Aorta (tissue), 5 donors: Measurements from ENCODE around the gene CEBPA. TPM values are rescaled to one million over a fixed set of nuclear protein-coding genes. Genes with fewer than 3 reads are reported as not detected.
A peak's percentile ranks its signal among the peaks of the same experiment; 100 is the strongest.

ENCODE experiments used
- ATAC-seq: fragments of 200-7000 bp; cut with Tn5 transposase; one replicate; pipeline ENCODE4 v1.9.1; 2022; ENCODE audit warnings: moderate library complexity; ENCODE audit not compliant: low FRiP score
- DNase-seq, 2 donors: peaks; one replicate each; pipeline ENCODE4 v3.0.0-alpha.2; 2020
- H3K27ac ChIP-seq, 2 donors: one replicate each; pipeline ENCODE4 v1.5.1; 2013; ENCODE audit warnings: low read length in 2 of 2, mild to moderate bottlenecking in 2 of 2, moderate library complexity in 2 of 2, control low read depth in 1 of 2, inconsistent platforms in 1 of 2, low read depth in 1 of 2
- H3K27me3 ChIP-seq, 2 donors: one replicate each; pipeline ENCODE4 v1.6.1; 2013; ENCODE audit warnings: control low read depth in 1 of 2, low read length in 1 of 2, mild to moderate bottlenecking in 1 of 2, moderate library complexity in 1 of 2; ENCODE audit not compliant: insufficient read depth in 2 of 2, control insufficient read depth in 1 of 2
- H3K36me3 ChIP-seq, 2 donors: one replicate each; pipeline ENCODE4 v1.6.1; 2013; ENCODE audit warnings: control low read depth in 1 of 2, low read length in 1 of 2, mild to moderate bottlenecking in 1 of 2; ENCODE audit not compliant: insufficient read depth in 2 of 2, control insufficient read depth in 1 of 2
- H3K4me1 ChIP-seq, 2 donors: one replicate each; pipeline ENCODE4 v1.6.1; 2013; ENCODE audit warnings: low read length in 2 of 2, control low read depth in 1 of 2, mild to moderate bottlenecking in 1 of 2, moderate library complexity in 1 of 2; ENCODE audit not compliant: insufficient read depth in 2 of 2, control insufficient read depth in 1 of 2
- H3K4me3 ChIP-seq, 2 donors: one replicate each; pipeline ENCODE4 v1.5.1; 2013; ENCODE audit warnings: low read length in 2 of 2, control low read depth in 1 of 2, mild to moderate bottlenecking in 1 of 2
- H3K9me3 ChIP-seq: one replicate; pipeline ENCODE4 v1.6.1; 2013; ENCODE audit warnings: mild to moderate bottlenecking, low read length; ENCODE audit not compliant: control insufficient read depth
- WGBS, 2 donors: extraction: QIAGEN DNeasy Blood & Tissue Kit; methylation state at CpG; one replicate each; pipeline ENCODE4 v1.1.7; 2013; 5-methylcytosine and 5-hydroxymethylcytosine counted together
- intact Hi-C, 2 donors: fragments of 100-400 bp; cut with DNase I; formaldehyde crosslinking; loops; one replicate each; pipeline versions ENCODE4 v1.14.2 to v1.15.0; 2022
- polyA plus RNA-seq, 2 donors: library from polyadenylated mRNA; stranded (reverse); fragments of 200-250 nt; gene quantifications; one replicate each; pipeline ENCODE4 v1.2.3, GENCODE V29; 2013
- total RNA-seq, 2 donors: library from RNA; stranded (reverse); fragmentation: NEBNext Ultra II Directional; extraction: Animal tissue kit (Norgen Biotek cat#: 25700); gene quantifications; one replicate each; pipeline ENCODE4 v1.2.1, GENCODE V29; 2021
- donor health status: healthy with polysubstance abuse.
- donor health status: Bipolar disorder and iron deficiency.
- donor health status: DM: no; HTN: no; CAD: no.
- donor health status: DM: no; HTN: no; CAD: no.
- donor health status: DM: yes; HTN: yes; CAD: no.

The CEBPA gene
- total and polyA plus RNA-seq, 4 donors = 1.0 to 14.3 (median 8.2) TPM

- 79% methylated on average over 1 of the region's 1 CpG for WGBS, 2 donors
- H3K9me3 ChIP-seq = peaks cover 4% of the 10 kb centered on the region
- no peak overlapping the region for H3K27ac ChIP-seq
- H3K4me1 ChIP-seq = no peaks in the 10 kb centered on the region
- no peak overlapping the region for H3K4me3 ChIP-seq
- DNase-seq = no peak
- H3K27me3 ChIP-seq = no peaks in the 10 kb centered on the region
- no peaks in the 10 kb centered on the region for H3K36me3 ChIP-seq
- no peak for ATAC-seq
- intact Hi-C loops = no loop called here
Observed at GRCh38 chr19:33288666-33289065, 13.7 kb downstream of the CEBPA start.

GRCh38 chr19:33287927-33288326, 14.4 kb downstream of the CEBPA start:
- DNase-seq (no peak), ATAC-seq (no peak)
- Histone ChIP-seq H3K27me3 (no peaks in the 10 kb centered on the region), H3K36me3 (no peaks in the 10 kb centered on the region), H3K9me3 (peaks cover 4% of the 10 kb centered on the region), H3K4me1 (no peaks in the 10 kb centered on the region), H3K27ac (no peak overlapping the region), H3K4me3 (no peak overlapping the region)
- intact Hi-C loops = no loop called here

GRCh38 chr19:33287438-33287837, 14.9 kb downstream of the CEBPA start:
- intact Hi-C loops = no loop called here
- ATAC-seq (no peak), DNase-seq (peak in 1 of 2 donors; percentile 9)
- Histone ChIP-seq H3K4me3 (no peak overlapping the region), H3K27ac (no peak overlapping the region), H3K9me3 (peaks cover 4% of the 10 kb centered on the region), H3K36me3 (no peaks in the 10 kb centered on the region), H3K27me3 (no peaks in the 10 kb centered on the region), H3K4me1 (no peaks in the 10 kb centered on the region)
- 75 to 79% methylated on average over 4 of the region's 4 CpGs for WGBS, 2 donors

GRCh38 chr19:33286899-33287298, 15.4 kb downstream of the CEBPA start:
- Histone ChIP-seq H3K4me1 (no peaks in the 10 kb centered on the region), H3K27ac (no peak overlapping the region), H3K36me3 (no peaks in the 10 kb centered on the region), H3K9me3 (peaks cover 4% of the 10 kb centered on the region), H3K27me3 (no peaks in the 10 kb centered on the region), H3K4me3 (no peak overlapping the region)
- peak in 1 of 2 donors; percentile 50 for DNase-seq
- intact Hi-C loops = no loop called here
- 82 to 85% methylated on average over 12 to 13 of the region's 13 CpGs for WGBS, 2 donors
- no peak for ATAC-seq

- 74 to 80% methylated on average over 9 of the region's 9 CpGs for WGBS, 2 donors
- H3K27me3 ChIP-seq = no peaks in the 10 kb centered on the region
- intact Hi-C loops = no loop called here
- H3K4me3 ChIP-seq = no peak overlapping the region
- H3K36me3 ChIP-seq = no peaks in the 10 kb centered on the region
- H3K9me3 ChIP-seq = peaks cover 4% of the 10 kb centered on the region
- ATAC-seq (no peak), DNase-seq (peak in 1 of 2 donors; percentile 38)
- H3K4me1 ChIP-seq = no peaks in the 10 kb centered on the region
- no peak overlapping the region for H3K27ac ChIP-seq
Observed at GRCh38 chr19:33285441-33285927, 16.9 kb downstream of the CEBPA start.

- H3K27ac ChIP-seq = no peak overlapping the region
- no peak overlapping the region for H3K4me3 ChIP-seq
- H3K4me1 ChIP-seq = no peaks in the 10 kb centered on the region
- H3K36me3 ChIP-seq = no peaks in the 10 kb centered on the region
- H3K9me3 ChIP-seq = peaks cover 4% of the 10 kb centered on the region
- 46 to 47% methylated on average over 7 of the region's 7 CpGs for WGBS, 2 donors
- DNase-seq (no peak), ATAC-seq (no peak)
- intact Hi-C loops = no loop called here
- H3K27me3 ChIP-seq = no peaks in the 10 kb centered on the region
Observed at GRCh38 chr19:33284756-33285155, 17.6 kb downstream of the CEBPA start.

- 91% methylated on average over 12 of the region's 12 CpGs for WGBS, 2 donors
- no peaks in the 10 kb centered on the region for H3K36me3 ChIP-seq
- H3K27ac ChIP-seq = no peak overlapping the region
- intact Hi-C loops = no loop called here
- ATAC-seq (no peak), DNase-seq (peak in 1 of 2 donors; percentile 14)
- H3K4me1 ChIP-seq = no peaks in the 10 kb centered on the region
- no peak overlapping the region for H3K4me3 ChIP-seq
- no peaks in the 10 kb centered on the region for H3K27me3 ChIP-seq
- peaks cover 2% of the 10 kb centered on the region for H3K9me3 ChIP-seq
Observed at GRCh38 chr19:33284146-33284643, 18.1 kb downstream of the CEBPA start.

GRCh38 chr19:33283589-33283988, 18.7 kb downstream of the CEBPA start:
- ATAC-seq (no peak), DNase-seq (peak in 1 of 2 donors; percentile 12)
- H3K4me1 ChIP-seq = no peaks in the 10 kb centered on the region
- H3K36me3 ChIP-seq = no peaks in the 10 kb centered on the region
- H3K27me3 ChIP-seq = no peaks in the 10 kb centered on the region
- peaks cover 2% of the 10 kb centered on the region for H3K9me3 ChIP-seq
- no peak overlapping the region for H3K4me3 ChIP-seq
- intact Hi-C loops = no loop called here
- 80 to 86% methylated on average over 6 of the region's 6 CpGs for WGBS, 2 donors
- no peak overlapping the region for H3K27ac ChIP-seq

GRCh38 chr19:33282036-33282671, 20.2 kb downstream of the CEBPA start:
- Histone ChIP-seq H3K27me3 (no peaks in the 10 kb centered on the region), H3K9me3 (peaks cover 2% of the 10 kb centered on the region), H3K4me3 (no peak overlapping the region), H3K36me3 (no peaks in the 10 kb centered on the region), H3K27ac (no peak overlapping the region), H3K4me1 (no peaks in the 10 kb centered on the region)
- ATAC-seq = no peak
- no peak for DNase-seq
- 46 to 48% methylated on average over 14 of the region's 14 CpGs for WGBS, 2 donors
- intact Hi-C loops = no loop called here
